ENCODE results near the gene DUOX2.

- no peak for TF ChIP-seq CTCF (CRISPR knock-in tag; IDR thresholded peaks at IDR 0.05)
- no peak for TF ChIP-seq DPF2 (CRISPR knock-in tag; IDR thresholded peaks at IDR 0.05; ENCODE audit: borderline replicate concordance, low read depth)
- no peak for TF ChIP-seq NPAS2 (CRISPR knock-in tag; IDR thresholded peaks at IDR 0.05; ENCODE audit: borderline replicate concordance)
- no peak for TF ChIP-seq CEBPB (IDR thresholded peaks at IDR 0.05; ENCODE audit: borderline replicate concordance, low read depth, low read length)
These were observed 6.4 kb upstream of the DUOX2 start for GRCh38 chr15:45120081-45120972.
